Choroid plexus epithelial cell (primary cell): ENCODE results near the gene SFT2D1.

Experiments used
- DNase-seq: peaks from one replicate; pipeline ENCODE4 v3.0.0-alpha.2; 2010; ENCODE audit warnings: low read depth
- H3K4me3 ChIP-seq: 2 replicates; pipeline ENCODE4 v1.5.1; 2011; ENCODE audit warnings: low read depth, mild to moderate bottlenecking, control low read depth, low read length, moderate library complexity
- CTCF ChIP-seq: conservative IDR thresholded peaks from 2 replicates; pipeline ENCODE4 v1.5.1; 2011; ENCODE audit warnings: low read depth, mild to moderate bottlenecking, control low read depth, inconsistent platforms, low read length, moderate library complexity

The SFT2D1 gene

DNA sequence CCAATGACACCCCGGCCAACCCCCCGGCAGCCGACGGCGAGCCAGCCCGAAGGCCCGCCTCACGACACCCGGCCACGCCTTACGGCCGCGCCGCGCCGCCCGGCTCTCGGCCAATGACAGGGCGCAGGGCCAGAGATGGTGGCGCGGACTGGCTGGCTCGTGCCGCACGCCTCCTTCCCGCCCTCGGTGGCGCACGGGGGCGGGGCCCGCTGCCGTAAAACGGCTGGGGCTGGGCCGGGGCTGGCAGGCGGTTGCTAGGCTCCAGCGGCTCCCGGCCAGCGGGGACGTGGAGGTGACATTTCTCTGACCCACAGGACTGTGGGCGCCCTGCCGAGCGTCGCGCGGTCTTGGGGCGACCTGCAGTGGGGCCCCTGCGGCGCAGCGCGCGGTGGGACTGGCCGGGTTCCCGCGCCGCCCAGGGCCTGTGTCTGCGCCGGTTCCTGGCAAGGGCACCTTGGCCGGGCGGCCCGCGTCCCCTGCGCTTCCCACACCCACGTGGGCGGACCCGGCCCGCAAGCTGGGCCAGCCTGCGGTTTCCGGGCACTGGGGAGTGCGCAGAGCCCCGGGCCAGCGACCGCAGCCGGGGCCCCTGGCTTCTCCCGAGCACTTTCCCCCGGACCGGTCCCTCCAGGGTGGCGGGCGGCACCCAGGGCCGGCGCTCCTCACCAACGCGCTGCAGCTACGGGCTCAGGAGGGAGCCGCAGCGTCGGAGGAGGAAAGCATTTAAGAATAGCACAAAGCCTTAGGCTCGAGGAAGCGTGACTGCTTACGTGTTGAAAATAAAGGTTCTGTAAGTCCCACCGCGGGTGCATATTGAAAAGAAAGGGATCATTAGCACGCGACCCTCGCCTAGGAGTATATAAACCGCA is 40.8 kb upstream of the SFT2D1 start, which contains the start of gene MPC1:
Gene MPC1 (minus strand): TSS at position 8 of the 869 bp plus-strand sequence. CDS start 64 bp downstream, outside the sequence.
- DNase-seq, result peak; percentile 97
- TF ChIP-seq CTCF, result no peak
- peak within 1 kb of the TSS; percentile 84 for H3K4me3 ChIP-seq

DNA sequence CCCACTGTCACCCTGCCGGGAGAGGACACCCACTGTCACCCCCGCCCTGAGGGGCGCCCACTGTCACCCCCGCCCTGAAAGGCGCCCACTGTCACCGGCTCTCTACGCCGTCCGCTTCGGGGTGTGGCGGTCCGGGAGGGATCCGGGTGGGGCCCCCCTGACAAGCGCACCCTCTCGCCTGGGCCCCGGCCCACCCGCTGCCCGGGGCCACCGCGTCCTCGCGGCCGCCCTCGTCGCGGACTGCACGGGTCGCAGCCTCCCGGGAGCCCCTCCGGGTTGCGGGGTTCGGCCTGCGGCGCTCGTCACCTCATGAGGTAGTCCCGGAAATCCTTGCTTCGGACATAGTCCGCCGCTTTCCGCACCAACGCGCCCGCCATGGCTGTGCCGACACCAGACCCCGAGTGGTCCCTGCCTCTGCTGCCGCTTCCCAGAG is 40.2 kb upstream of the SFT2D1 start:
- no peak for DNase-seq
- TF ChIP-seq CTCF, result no peak
- H3K4me3 ChIP-seq, result peak overlapping the region; percentile 84

DNA sequence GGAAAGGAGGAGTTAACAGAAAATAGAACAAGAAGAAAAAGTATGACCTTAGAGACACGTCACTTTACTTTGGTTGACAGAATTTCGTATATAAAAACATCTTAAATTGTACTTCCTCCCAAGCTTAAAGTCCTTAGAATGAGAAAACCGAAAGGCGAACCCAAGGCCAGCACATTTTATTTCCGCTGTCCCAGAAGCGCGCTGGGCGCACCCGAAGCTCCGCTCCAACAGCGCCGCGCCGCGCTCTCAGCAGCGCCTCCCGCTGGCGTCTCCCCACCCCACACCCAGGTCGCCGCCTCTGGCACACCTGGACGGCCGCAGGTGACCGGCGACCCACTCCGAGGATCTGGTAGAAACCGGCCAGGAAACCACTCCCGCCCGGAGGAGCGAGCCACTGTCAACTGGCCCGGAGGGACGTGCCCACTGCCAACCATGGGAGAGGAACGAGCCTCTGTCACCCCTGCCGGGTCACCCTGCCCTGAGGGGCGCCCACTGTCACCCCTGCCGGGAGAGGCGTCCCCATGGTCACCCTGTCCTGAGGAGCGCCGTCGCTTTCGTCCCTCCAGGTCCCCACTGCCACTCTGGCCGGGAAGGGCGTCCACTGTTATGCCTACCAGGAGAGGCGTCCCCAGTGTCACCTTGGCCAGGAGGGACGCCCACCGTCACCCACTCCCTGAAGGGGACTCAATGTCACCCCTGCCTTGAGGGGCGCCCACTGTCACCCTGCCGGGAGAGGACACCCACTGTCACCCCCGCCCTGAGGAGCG is 39.6 kb upstream of the SFT2D1 start:
- TF ChIP-seq CTCF, result peak; percentile 66

GRCh38 chr6:166381381-166381732 is 39.0 kb upstream of the SFT2D1 start:
- no peak for DNase-seq
- peak overlapping the region; percentile 84 for H3K4me3 ChIP-seq
- TF ChIP-seq CTCF, result no peak

More for the DNA sequence above, 39.6 kb upstream of the SFT2D1 start:
- peak; percentile 56 for DNase-seq
- peak overlapping the region; percentile 84 for H3K4me3 ChIP-seq

GRCh38 chr6:166379800-166380199 is 37.5 kb upstream of the SFT2D1 start:
- no peak for TF ChIP-seq CTCF
- DNase-seq, result peak; percentile 46
- H3K4me3 ChIP-seq, result no peak overlapping the region

- no peak for TF ChIP-seq CTCF
- H3K4me3 ChIP-seq, result no peak overlapping the region
- no peak for DNase-seq
These were observed 36.8 kb upstream of the SFT2D1 start for GRCh38 chr6:166379103-166379586.
